ENCODE measurements around the gene MORN1. TPM values are rescaled to one million over a fixed set of nuclear protein-coding genes. Genes with fewer than 3 reads are reported as not detected.
A peak's percentile ranks its signal among the peaks of the same experiment; 100 is the strongest.

The MORN1 gene
- total RNA-seq, 1 donor from 2014 or later = 12.1 TPM

GRCh38 chr1:2271841-2272655 is 119.3 kb downstream of the MORN1 start:
- Mint-ChIP-seq H3K4me1 (ENCODE audit: unreplicated experiment) (peaks cover 22% of the 10 kb centered on the region), H3K36me3 (ENCODE audit: low read depth, unreplicated experiment) (peaks cover 4% of the 10 kb centered on the region), H3K27me3 (ENCODE audit: unreplicated experiment) (peaks cover 6% of the 10 kb centered on the region), H3K27ac (ENCODE audit: unreplicated experiment) (peak overlapping the region; percentile 52), H3K9me3 (ENCODE audit: unreplicated experiment) (no peaks in the 10 kb centered on the region), H3K4me3 (ENCODE audit: unreplicated experiment) (no peak overlapping the region)
- TF ChIP-seq, protein P1, sequence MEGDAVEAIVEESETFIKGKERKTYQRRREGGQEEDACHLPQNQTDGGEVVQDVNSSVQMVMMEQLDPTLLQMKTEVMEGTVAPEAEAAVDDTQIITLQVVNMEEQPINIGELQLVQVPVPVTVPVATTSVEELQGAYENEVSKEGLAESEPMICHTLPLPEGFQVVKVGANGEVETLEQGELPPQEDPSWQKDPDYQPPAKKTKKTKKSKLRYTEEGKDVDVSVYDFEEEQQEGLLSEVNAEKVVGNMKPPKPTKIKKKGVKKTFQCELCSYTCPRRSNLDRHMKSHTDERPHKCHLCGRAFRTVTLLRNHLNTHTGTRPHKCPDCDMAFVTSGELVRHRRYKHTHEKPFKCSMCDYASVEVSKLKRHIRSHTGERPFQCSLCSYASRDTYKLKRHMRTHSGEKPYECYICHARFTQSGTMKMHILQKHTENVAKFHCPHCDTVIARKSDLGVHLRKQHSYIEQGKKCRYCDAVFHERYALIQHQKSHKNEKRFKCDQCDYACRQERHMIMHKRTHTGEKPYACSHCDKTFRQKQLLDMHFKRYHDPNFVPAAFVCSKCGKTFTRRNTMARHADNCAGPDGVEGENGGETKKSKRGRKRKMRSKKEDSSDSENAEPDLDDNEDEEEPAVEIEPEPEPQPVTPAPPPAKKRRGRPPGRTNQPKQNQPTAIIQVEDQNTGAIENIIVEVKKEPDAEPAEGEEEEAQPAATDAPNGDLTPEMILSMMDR (IDR thresholded peaks at IDR 0.05; ENCODE audit: unreplicated experiment) = no peak
- no peak for DNase-seq (ENCODE audit: low spot score)

Other genes starting within 250 kb of the MORN1 start
- gene FAAP20, start 196.8 kb downstream of the MORN1 start, total RNA-seq (ENCODE audit: unreplicated experiment) = 118 TPM
- gene SKI, start 163.2 kb downstream of the MORN1 start, total RNA-seq (ENCODE audit: unreplicated experiment) = 73.3 TPM
- 141 TPM for gene RER1, start 287 bp upstream of the MORN1 start, total RNA-seq (ENCODE audit: unreplicated experiment)
- gene PEX10, start 21.0 kb upstream of the MORN1 start, total RNA-seq (ENCODE audit: unreplicated experiment) = 25.4 TPM
- gene PLCH2, start 84.7 kb upstream of the MORN1 start, total RNA-seq (ENCODE audit: unreplicated experiment) = not detected
- gene PANK4, start 135.0 kb upstream of the MORN1 start, total RNA-seq (ENCODE audit: unreplicated experiment) = 32.3 TPM
- not detected for gene HES5, start 138.7 kb upstream of the MORN1 start, total RNA-seq (ENCODE audit: unreplicated experiment)
- gene TNFRSF14, start 164.8 kb upstream of the MORN1 start, total RNA-seq (ENCODE audit: unreplicated experiment) = 0.26 TPM
- 35.6 TPM for gene PRXL2B, start 195.2 kb upstream of the MORN1 start, total RNA-seq (ENCODE audit: unreplicated experiment)
- gene MMEL1, start 241.5 kb upstream of the MORN1 start, total RNA-seq (ENCODE audit: unreplicated experiment) = not detected

All from endothelial cell (in vitro differentiated cells).